RWPE2 (cell line): ENCODE measurements around the gene LIPC.

Experiments
- ATAC-seq: fragments of 200-7000 bp; cut with Tn5 transposase; 3 replicates; pipeline ENCODE4 v1.9.1; 2021; ENCODE audit warnings: low read depth
- DNase-seq: peaks from one replicate; pipeline ENCODE4 v3.0.0-alpha.2; 2020; ENCODE audit warnings: low spot score
- H3K27ac ChIP-seq: fragments of 450-650 bp; 2 replicates; pipeline ENCODE4 v1.5.1; 2017; ENCODE audit warnings: mild to moderate bottlenecking; ENCODE audit not compliant: poor library complexity, severe bottlenecking
- H3K27me3 ChIP-seq: fragments of 250-450 bp; sonication (Bioruptor Pico); 2 replicates; pipeline ENCODE4 v1.5.1; 2021; ENCODE audit warnings: mild to moderate bottlenecking, moderate library complexity; ENCODE audit not compliant: insufficient read depth, poor library complexity, severe bottlenecking
- H3K36me3 ChIP-seq: fragments of 250-450 bp; sonication (Bioruptor Pico); 2 replicates; pipeline ENCODE4 v1.5.1; 2020; ENCODE audit warnings: low read depth, mild to moderate bottlenecking, moderate library complexity
- H3K4me1 ChIP-seq: fragments of 250-450 bp; sonication (Bioruptor Pico); 2 replicates; pipeline ENCODE4 v1.5.1; 2021; ENCODE audit warnings: mild to moderate bottlenecking, moderate library complexity; ENCODE audit not compliant: insufficient read depth, poor library complexity, severe bottlenecking
- H3K4me3 ChIP-seq: fragments of 250-450 bp; sonication (Bioruptor Pico); 2 replicates; pipeline ENCODE4 v1.5.1; 2021; ENCODE audit warnings: mild to moderate bottlenecking, moderate library complexity; ENCODE audit not compliant: severe bottlenecking
- H3K9me3 ChIP-seq: fragments of 250-450 bp; sonication (Bioruptor Pico); 2 replicates; pipeline ENCODE4 v1.5.1; 2021; ENCODE audit warnings: mild to moderate bottlenecking, moderate library complexity; ENCODE audit not compliant: severe bottlenecking
- CTCF ChIP-seq: fragments of 450-650 bp; IDR thresholded peaks from one replicate; pipeline ENCODE4 v1.5.1; 2017; ENCODE audit warnings: mild to moderate bottlenecking, moderate library complexity; ENCODE audit not compliant: poor library complexity, severe bottlenecking

The LIPC gene

GRCh38 chr15:58475573-58476524, 44.1 kb downstream of the LIPC start:
- DNase-seq (no peak), ATAC-seq (no peak)
- Histone ChIP-seq H3K4me3 (no peak overlapping the region), H3K36me3 (no peaks in the 10 kb centered on the region), H3K27ac (peak overlapping the region; percentile 2), H3K27me3 (no peaks in the 10 kb centered on the region), H3K4me1 (peaks cover 20% of the 10 kb centered on the region), H3K9me3 (no peaks in the 10 kb centered on the region)
- no peak for TF ChIP-seq CTCF

- H3K27me3 ChIP-seq: no peaks in the 10 kb centered on the region
- TF ChIP-seq CTCF: no peak
- no peak overlapping the region for H3K27ac ChIP-seq
- peaks cover 20% of the 10 kb centered on the region for H3K4me1 ChIP-seq
- H3K36me3 ChIP-seq: no peaks in the 10 kb centered on the region
- no peak for DNase-seq
- no peak overlapping the region for H3K4me3 ChIP-seq
- H3K9me3 ChIP-seq: no peaks in the 10 kb centered on the region
- ATAC-seq: no peak
Observed at GRCh38 chr15:58476525-58477162, 44.9 kb downstream of the LIPC start.

- ATAC-seq (no peak), DNase-seq (no peak)
- no peak for TF ChIP-seq CTCF
- no peak overlapping the region for H3K4me3 ChIP-seq
- H3K9me3 ChIP-seq: no peaks in the 10 kb centered on the region
- peaks cover 20% of the 10 kb centered on the region for H3K4me1 ChIP-seq
- no peaks in the 10 kb centered on the region for H3K27me3 ChIP-seq
- H3K27ac ChIP-seq: no peak overlapping the region
- H3K36me3 ChIP-seq: no peaks in the 10 kb centered on the region
Observed at GRCh38 chr15:58477170-58477569, 45.4 kb downstream of the LIPC start.

- Histone ChIP-seq H3K27ac (no peak overlapping the region), H3K4me1 (peaks cover 11% of the 10 kb centered on the region), H3K36me3 (no peaks in the 10 kb centered on the region), H3K4me3 (no peak overlapping the region), H3K9me3 (no peaks in the 10 kb centered on the region), H3K27me3 (no peaks in the 10 kb centered on the region)
- no peak for ATAC-seq
- no peak for TF ChIP-seq CTCF
- no peak for DNase-seq
Observed at GRCh38 chr15:58478035-58478434, 46.2 kb downstream of the LIPC start.
